Spleen (tissue), 7 donors: ENCODE results near the gene PREB.

Source experiments
- POLR2A ChIP-seq, 3 donors: fragments of 450-650 bp; IDR thresholded peaks; one replicate each; pipeline ENCODE4 v1.5.1; 2017; ENCODE audit warnings: antibody characterized with exemption in 3 of 3, mild to moderate bottlenecking in 1 of 3
- TF ChIP-seq, protein P1 (sequence below), 11 experiments: fragments of 200-600 bp in 7 of 11; fragments of 450-650 bp in 4 of 11; sonication (generic) in 4 of 11; IDR thresholded peaks in 8 of 11; conservative IDR thresholded peaks in 3 of 11; 1 replicate in 7 of 11; 2 replicates in 4 of 11; pipeline versions ENCODE4 v1.4.0 to v1.8.0; 2016 to 2021; ENCODE audit warnings: antibody characterized with exemption in 11 of 11, inconsistent platforms in 4 of 11, mild to moderate bottlenecking in 1 of 11
- donor health status: DM: no; HTN: no; CAD: no; lungs with moderate emphysema.
- donor health status: DM: no; HTN: no; CAD: no.
- donor health status: DM: no; HTN: no; CAD: no.

GRCh38 chr2:27125104-27125503 is 9.3 kb downstream of the PREB start:
- TF ChIP-seq, protein P1, sequence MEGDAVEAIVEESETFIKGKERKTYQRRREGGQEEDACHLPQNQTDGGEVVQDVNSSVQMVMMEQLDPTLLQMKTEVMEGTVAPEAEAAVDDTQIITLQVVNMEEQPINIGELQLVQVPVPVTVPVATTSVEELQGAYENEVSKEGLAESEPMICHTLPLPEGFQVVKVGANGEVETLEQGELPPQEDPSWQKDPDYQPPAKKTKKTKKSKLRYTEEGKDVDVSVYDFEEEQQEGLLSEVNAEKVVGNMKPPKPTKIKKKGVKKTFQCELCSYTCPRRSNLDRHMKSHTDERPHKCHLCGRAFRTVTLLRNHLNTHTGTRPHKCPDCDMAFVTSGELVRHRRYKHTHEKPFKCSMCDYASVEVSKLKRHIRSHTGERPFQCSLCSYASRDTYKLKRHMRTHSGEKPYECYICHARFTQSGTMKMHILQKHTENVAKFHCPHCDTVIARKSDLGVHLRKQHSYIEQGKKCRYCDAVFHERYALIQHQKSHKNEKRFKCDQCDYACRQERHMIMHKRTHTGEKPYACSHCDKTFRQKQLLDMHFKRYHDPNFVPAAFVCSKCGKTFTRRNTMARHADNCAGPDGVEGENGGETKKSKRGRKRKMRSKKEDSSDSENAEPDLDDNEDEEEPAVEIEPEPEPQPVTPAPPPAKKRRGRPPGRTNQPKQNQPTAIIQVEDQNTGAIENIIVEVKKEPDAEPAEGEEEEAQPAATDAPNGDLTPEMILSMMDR (IDR thresholded peaks at IDR 0.05 in 8 of 11, conservative IDR thresholded peaks at IDR 0.05 in 3 of 11) = no peak
- no peak for TF ChIP-seq POLR2A (IDR thresholded peaks at IDR 0.05)
